MM.1S (cell line): ENCODE measurements around the gene SATB2.

ENCODE experiments used
- DNase-seq: peaks from one replicate; pipeline ENCODE4 v3.0.0-alpha.2; 2015
- H2AFZ ChIP-seq: fragments of 300-600 bp; sonication (generic); 2 replicates; pipeline ENCODE4 v1.6.0; 2016; ENCODE audit warnings: antibody characterized with exemption, low read length
- H3F3A ChIP-seq: fragments of 300-600 bp; sonication (generic); 2 replicates; pipeline ENCODE4 v1.6.1; 2016; ENCODE audit warnings: mild to moderate bottlenecking, antibody characterized with exemption, low read length, moderate library complexity, mixed read lengths; ENCODE audit not compliant: insufficient read depth
- H3K27ac ChIP-seq: fragments of 300-600 bp; sonication (generic); 2 replicates; pipeline ENCODE4 v1.5.1; 2016; ENCODE audit warnings: mild to moderate bottlenecking, low read length
- H3K27me3 ChIP-seq: fragments of 300-600 bp; sonication (generic); replicated peaks from 2 replicates; pipeline ENCODE4 v1.6.0; 2016; ENCODE audit warnings: low read length; ENCODE audit not compliant: insufficient read depth
- H3K36me3 ChIP-seq: fragments of 300-600 bp; sonication (generic); replicated peaks from 2 replicates; pipeline ENCODE4 v1.6.1; 2016; ENCODE audit warnings: mild to moderate bottlenecking, low read length, mixed read lengths; ENCODE audit not compliant: insufficient read depth
- H3K4me1 ChIP-seq: fragments of 300-600 bp; sonication (generic); 2 replicates; pipeline ENCODE4 v1.6.1; 2016; ENCODE audit warnings: low read length, mixed read lengths
- H3K4me2 ChIP-seq: fragments of 300-600 bp; sonication (generic); 2 replicates; pipeline ENCODE4 v1.6.0; 2016; ENCODE audit warnings: low read depth, low read length
- H3K4me3 ChIP-seq: fragments of 300-600 bp; sonication (generic); 2 replicates; pipeline ENCODE4 v1.5.1; 2016; ENCODE audit warnings: low read length, mixed read lengths
- H3K79me2 ChIP-seq: fragments of 300-600 bp; sonication (generic); 2 replicates; pipeline ENCODE4 v1.6.1; 2016; ENCODE audit warnings: mixed run types, low read length, mixed read lengths
- H3K9ac ChIP-seq: fragments of 300-600 bp; sonication (generic); 2 replicates; pipeline ENCODE4 v1.6.1; 2016; ENCODE audit warnings: low read length, mixed read lengths
- H3K9me2 ChIP-seq: fragments of 300-600 bp; sonication (generic); replicated peaks from 2 replicates; pipeline ENCODE4 v1.6.1; 2016; ENCODE audit warnings: mild to moderate bottlenecking, low read length, mixed read lengths; ENCODE audit not compliant: insufficient read depth
- H3K9me3 ChIP-seq: fragments of 300-600 bp; sonication (generic); replicated peaks from 2 replicates; pipeline ENCODE4 v1.6.1; 2016; ENCODE audit warnings: mild to moderate bottlenecking, low read length, mixed read lengths; ENCODE audit not compliant: insufficient read depth
- H4K20me1 ChIP-seq: fragments of 300-600 bp; sonication (generic); 2 replicates; pipeline ENCODE4 v1.6.1; 2016; ENCODE audit warnings: mild to moderate bottlenecking, low read length, moderate library complexity, mixed read lengths; ENCODE audit not compliant: insufficient read depth
- CTCF ChIP-seq: fragments of 300-600 bp; sonication (generic); IDR thresholded peaks from 2 replicates; pipeline ENCODE4 v1.5.1; 2016; ENCODE audit warnings: antibody characterized with exemption, low read length, mixed read lengths
- EZH2 ChIP-seq: fragments of 300-600 bp; sonication (generic); optimal IDR thresholded peaks from 2 replicates; pipeline ENCODE3; 2017; ENCODE audit warnings: low read depth, mild to moderate bottlenecking, antibody characterized with exemption, low read length, mixed read lengths
- EZH2phosphoT487 ChIP-seq: fragments of 300-600 bp; sonication (generic); IDR thresholded peaks from 2 replicates; pipeline ENCODE4 v1.6.1; 2018; ENCODE audit warnings: antibody characterized with exemption, low read length

SATB2 gene

DNA sequence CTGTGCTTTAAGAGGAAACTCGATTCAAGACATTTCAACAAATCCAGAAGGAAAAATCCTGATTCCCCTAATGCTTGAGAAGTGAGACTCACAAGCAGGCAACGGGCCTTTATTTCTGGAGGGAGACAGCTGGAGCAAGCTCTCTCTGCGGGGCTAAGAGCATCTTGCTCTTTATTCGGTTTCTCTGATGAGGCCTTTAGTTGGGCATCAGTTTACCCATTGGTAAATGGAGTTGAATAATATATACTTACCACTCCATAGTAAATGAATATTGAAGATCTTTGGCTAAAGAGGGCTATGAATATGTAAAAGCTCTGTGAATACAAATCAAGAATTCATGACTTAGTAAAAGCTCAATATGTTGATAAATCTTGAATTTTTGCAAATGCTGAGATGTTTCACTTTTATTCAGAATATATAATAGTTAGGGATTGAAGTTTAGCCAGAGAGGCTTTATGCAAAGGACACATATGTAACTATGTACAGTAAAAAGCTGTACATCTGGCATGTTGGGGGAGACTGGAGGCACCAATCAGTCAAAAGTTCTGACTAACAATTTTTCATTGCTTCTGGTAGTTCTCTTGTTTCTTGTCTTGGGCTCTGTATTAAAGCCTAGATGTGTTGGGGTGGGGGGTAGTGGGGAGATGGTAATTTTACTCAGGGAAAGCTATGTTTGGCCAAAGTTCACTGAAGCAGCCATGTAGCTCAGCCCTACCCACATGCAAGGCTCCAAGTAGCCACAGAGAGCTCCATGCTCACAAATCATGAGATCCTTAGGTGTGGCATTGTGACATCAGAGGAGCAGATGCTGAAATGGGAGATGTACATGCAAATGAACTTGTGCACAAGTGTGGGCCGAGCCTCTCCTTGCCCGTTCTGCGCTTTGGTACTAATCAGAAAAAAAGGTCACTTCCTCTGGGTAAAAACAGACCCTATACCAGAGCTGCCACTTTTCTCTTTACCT is 200.2 kb downstream of the SATB2 start:
- Histone ChIP-seq H3K27ac (no peak overlapping the region), H3K9ac (no peak overlapping the region), H3K4me2 (no peak overlapping the region), H3K36me3 (no peaks in the 10 kb centered on the region), H3K9me3 (no peaks in the 10 kb centered on the region), H3K4me3 (no peak overlapping the region), H3K27me3 (no peaks in the 10 kb centered on the region), H3K79me2 (no peaks in the 10 kb centered on the region), H4K20me1 (no peaks in the 10 kb centered on the region), H2AFZ (no peak overlapping the region), H3K4me1 (no peaks in the 10 kb centered on the region), H3F3A (no peaks in the 10 kb centered on the region), H3K9me2 (no peaks in the 10 kb centered on the region)
- TF ChIP-seq EZH2 (no peak), EZH2phosphoT487 (no peak), CTCF (no peak)
- DNase-seq = no peak

DNA sequence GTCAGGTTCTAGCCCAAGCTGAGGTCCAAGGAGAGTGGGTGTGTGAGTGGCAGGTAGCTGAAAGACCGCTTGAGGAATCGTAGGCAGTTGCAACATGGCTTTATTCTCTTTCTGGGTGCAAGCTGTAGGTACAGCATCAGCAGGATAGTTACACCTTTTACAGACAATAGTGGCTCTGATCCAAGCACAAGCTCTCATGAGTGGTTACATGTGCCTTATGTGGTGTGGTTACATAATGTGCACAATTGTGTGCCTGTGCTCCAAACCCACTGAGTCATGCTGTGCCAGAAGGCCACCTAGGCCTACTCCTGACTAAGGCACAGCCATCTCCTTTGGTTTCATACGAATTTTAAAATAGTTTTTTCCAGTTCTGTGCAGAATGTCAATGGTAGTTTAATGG is 227.6 kb downstream of the SATB2 start:
- no peaks in the 10 kb centered on the region for H3K4me1 ChIP-seq
- H3K9me2 ChIP-seq = no peaks in the 10 kb centered on the region
- H3K36me3 ChIP-seq = no peaks in the 10 kb centered on the region
- no peak overlapping the region for H3K4me2 ChIP-seq
- TF ChIP-seq EZH2phosphoT487 = no peak
- TF ChIP-seq EZH2 = no peak
- TF ChIP-seq CTCF = no peak
- H3K27ac ChIP-seq = no peak overlapping the region
- H3K9me3 ChIP-seq = no peaks in the 10 kb centered on the region
- H3K79me2 ChIP-seq = no peaks in the 10 kb centered on the region
- no peaks in the 10 kb centered on the region for H4K20me1 ChIP-seq
- H3K9ac ChIP-seq = no peak overlapping the region
- no peaks in the 10 kb centered on the region for H3K27me3 ChIP-seq
- no peak overlapping the region for H2AFZ ChIP-seq
- no peak overlapping the region for H3K4me3 ChIP-seq
- DNase-seq = no peak
- H3F3A ChIP-seq = no peaks in the 10 kb centered on the region

- H3K27me3 ChIP-seq = no peaks in the 10 kb centered on the region
- H3K9me2 ChIP-seq = no peaks in the 10 kb centered on the region
- TF ChIP-seq CTCF = no peak
- no peak for TF ChIP-seq EZH2phosphoT487
- no peak for TF ChIP-seq EZH2
- no peaks in the 10 kb centered on the region for H3K79me2 ChIP-seq
- no peaks in the 10 kb centered on the region for H3F3A ChIP-seq
- no peak overlapping the region for H3K4me2 ChIP-seq
- no peaks in the 10 kb centered on the region for H4K20me1 ChIP-seq
- no peak overlapping the region for H3K27ac ChIP-seq
- no peaks in the 10 kb centered on the region for H3K4me1 ChIP-seq
- DNase-seq = no peak
- H3K4me3 ChIP-seq = no peak overlapping the region
- H2AFZ ChIP-seq = no peak overlapping the region
- no peaks in the 10 kb centered on the region for H3K9me3 ChIP-seq
- no peaks in the 10 kb centered on the region for H3K36me3 ChIP-seq
- H3K9ac ChIP-seq = no peak overlapping the region
Observed at GRCh38 chr2:199228887-199229819, 228.6 kb downstream of the SATB2 start.
